ENCODE measurements around the gene NR5A2.

Gene NR5A2

GRCh38 chr1:200103966-200104583 lies 76.6 kb downstream of the NR5A2 start:
- H3K27me3 ChIP-seq (ENCODE audit: insufficient read depth, low read length), result no peaks in the 10 kb centered on the region
- H3K27ac ChIP-seq (ENCODE audit: low read length), result no peak overlapping the region
- H3K9ac ChIP-seq (ENCODE audit: low read depth, low read length), result no peak overlapping the region
- no peaks in the 10 kb centered on the region for H3K9me3 ChIP-seq (ENCODE audit: insufficient read depth, low read depth, low read length)
- no peak overlapping the region for H3K4me3 ChIP-seq (ENCODE audit: low read length)
- 0 out of 2 replicates have a peak, but pooled peaks cover 3% of the 10 kb centered on the region for H3K4me1 ChIP-seq (ENCODE audit: insufficient read depth, low read length)
- no peaks in the 10 kb centered on the region for H3K36me3 ChIP-seq (ENCODE audit: insufficient read depth, low read depth, low read length)

GRCh38 chr1:200107004-200107470 lies 79.5 kb downstream of the NR5A2 start:
- Histone ChIP-seq H3K27me3 (ENCODE audit: insufficient read depth, low read length) (no peaks in the 10 kb centered on the region), H3K27ac (ENCODE audit: low read length) (no peak overlapping the region), H3K4me1 (ENCODE audit: insufficient read depth, low read length) (0 out of 2 replicates have a peak, but pooled peaks cover 3% of the 10 kb centered on the region), H3K36me3 (ENCODE audit: insufficient read depth, low read depth, low read length) (no peaks in the 10 kb centered on the region), H3K9ac (ENCODE audit: low read depth, low read length) (no peak overlapping the region), H3K9me3 (ENCODE audit: insufficient read depth, low read depth, low read length) (no peaks in the 10 kb centered on the region), H3K4me3 (ENCODE audit: low read length) (no peak overlapping the region)

- H3K9me3 ChIP-seq (ENCODE audit: insufficient read depth, low read depth, low read length), result no peaks in the 10 kb centered on the region
- H3K4me1 ChIP-seq (ENCODE audit: insufficient read depth, low read length), result 0 out of 2 replicates have a peak, but pooled peaks cover 3% of the 10 kb centered on the region
- no peak overlapping the region for H3K4me3 ChIP-seq (ENCODE audit: low read length)
- no peak overlapping the region for H3K27ac ChIP-seq (ENCODE audit: low read length)
- H3K27me3 ChIP-seq (ENCODE audit: insufficient read depth, low read length), result no peaks in the 10 kb centered on the region
- no peak overlapping the region for H3K9ac ChIP-seq (ENCODE audit: low read depth, low read length)
- no peaks in the 10 kb centered on the region for H3K36me3 ChIP-seq (ENCODE audit: insufficient read depth, low read depth, low read length)
These were observed 81.1 kb downstream of the NR5A2 start for GRCh38 chr1:200108659-200109058.

- H3K27ac ChIP-seq (ENCODE audit: low read length), result no peak overlapping the region
- H3K4me3 ChIP-seq (ENCODE audit: low read length), result no peak overlapping the region
- no peaks in the 10 kb centered on the region for H3K36me3 ChIP-seq (ENCODE audit: insufficient read depth, low read depth, low read length)
- 0 out of 2 replicates have a peak, but pooled peaks cover 3% of the 10 kb centered on the region for H3K4me1 ChIP-seq (ENCODE audit: insufficient read depth, low read length)
- no peaks in the 10 kb centered on the region for H3K9me3 ChIP-seq (ENCODE audit: insufficient read depth, low read depth, low read length)
- no peaks in the 10 kb centered on the region for H3K27me3 ChIP-seq (ENCODE audit: insufficient read depth, low read length)
- no peak overlapping the region for H3K9ac ChIP-seq (ENCODE audit: low read depth, low read length)
These were observed 84.8 kb downstream of the NR5A2 start for GRCh38 chr1:200112290-200112689.

- no peaks in the 10 kb centered on the region for H3K4me1 ChIP-seq (ENCODE audit: insufficient read depth, low read length)
- no peak overlapping the region for H3K4me3 ChIP-seq (ENCODE audit: low read length)
- no peaks in the 10 kb centered on the region for H3K36me3 ChIP-seq (ENCODE audit: insufficient read depth, low read depth, low read length)
- H3K27ac ChIP-seq (ENCODE audit: low read length), result no peak overlapping the region
- no peaks in the 10 kb centered on the region for H3K9me3 ChIP-seq (ENCODE audit: insufficient read depth, low read depth, low read length)
- no peak overlapping the region for H3K9ac ChIP-seq (ENCODE audit: low read depth, low read length)
- H3K27me3 ChIP-seq (ENCODE audit: insufficient read depth, low read length), result no peaks in the 10 kb centered on the region
These were observed 88.0 kb downstream of the NR5A2 start for GRCh38 chr1:200115532-200115931.

GRCh38 chr1:200116324-200116723 lies 88.8 kb downstream of the NR5A2 start:
- no peaks in the 10 kb centered on the region for H3K36me3 ChIP-seq (ENCODE audit: insufficient read depth, low read depth, low read length)
- no peak overlapping the region for H3K9ac ChIP-seq (ENCODE audit: low read depth, low read length)
- H3K27ac ChIP-seq (ENCODE audit: low read length), result no peak overlapping the region
- H3K27me3 ChIP-seq (ENCODE audit: insufficient read depth, low read length), result no peaks in the 10 kb centered on the region
- H3K4me1 ChIP-seq (ENCODE audit: insufficient read depth, low read length), result no peaks in the 10 kb centered on the region
- no peak overlapping the region for H3K4me3 ChIP-seq (ENCODE audit: low read length)
- H3K9me3 ChIP-seq (ENCODE audit: insufficient read depth, low read depth, low read length), result no peaks in the 10 kb centered on the region

GRCh38 chr1:200118779-200119505 lies 91.4 kb downstream of the NR5A2 start:
- Histone ChIP-seq H3K27ac (ENCODE audit: low read length) (no peak overlapping the region), H3K27me3 (ENCODE audit: insufficient read depth, low read length) (no peaks in the 10 kb centered on the region), H3K4me3 (ENCODE audit: low read length) (no peak overlapping the region), H3K9me3 (ENCODE audit: insufficient read depth, low read depth, low read length) (no peaks in the 10 kb centered on the region), H3K4me1 (ENCODE audit: insufficient read depth, low read length) (no peaks in the 10 kb centered on the region), H3K9ac (ENCODE audit: low read depth, low read length) (no peak overlapping the region), H3K36me3 (ENCODE audit: insufficient read depth, low read depth, low read length) (no peaks in the 10 kb centered on the region)

- no peaks in the 10 kb centered on the region for H3K9me3 ChIP-seq (ENCODE audit: insufficient read depth, low read depth, low read length)
- no peaks in the 10 kb centered on the region for H3K36me3 ChIP-seq (ENCODE audit: insufficient read depth, low read depth, low read length)
- H3K27ac ChIP-seq (ENCODE audit: low read length), result no peak overlapping the region
- no peaks in the 10 kb centered on the region for H3K27me3 ChIP-seq (ENCODE audit: insufficient read depth, low read length)
- no peaks in the 10 kb centered on the region for H3K4me1 ChIP-seq (ENCODE audit: insufficient read depth, low read length)
- H3K4me3 ChIP-seq (ENCODE audit: low read length), result no peak overlapping the region
- no peak overlapping the region for H3K9ac ChIP-seq (ENCODE audit: low read depth, low read length)
These were observed 93.9 kb downstream of the NR5A2 start for GRCh38 chr1:200121421-200121820.

- no peak overlapping the region for H3K4me3 ChIP-seq (ENCODE audit: low read length)
- no peak overlapping the region for H3K27ac ChIP-seq (ENCODE audit: low read length)
- H3K4me1 ChIP-seq (ENCODE audit: insufficient read depth, low read length), result peaks cover 7% of the 10 kb centered on the region
- H3K36me3 ChIP-seq (ENCODE audit: insufficient read depth, low read depth, low read length), result no peaks in the 10 kb centered on the region
- H3K9ac ChIP-seq (ENCODE audit: low read depth, low read length), result no peak overlapping the region
- no peaks in the 10 kb centered on the region for H3K9me3 ChIP-seq (ENCODE audit: insufficient read depth, low read depth, low read length)
- H3K27me3 ChIP-seq (ENCODE audit: insufficient read depth, low read length), result no peaks in the 10 kb centered on the region
These were observed 96.8 kb downstream of the NR5A2 start for GRCh38 chr1:200124309-200124708.

GRCh38 chr1:200128081-200128480 lies 100.6 kb downstream of the NR5A2 start:
- H3K36me3 ChIP-seq (ENCODE audit: insufficient read depth, low read depth, low read length), result no peaks in the 10 kb centered on the region
- no peaks in the 10 kb centered on the region for H3K27me3 ChIP-seq (ENCODE audit: insufficient read depth, low read length)
- H3K4me3 ChIP-seq (ENCODE audit: low read length), result no peak overlapping the region
- H3K4me1 ChIP-seq (ENCODE audit: insufficient read depth, low read length), result peaks cover 23% of the 10 kb centered on the region
- no peak overlapping the region for H3K27ac ChIP-seq (ENCODE audit: low read length)
- no peaks in the 10 kb centered on the region for H3K9me3 ChIP-seq (ENCODE audit: insufficient read depth, low read depth, low read length)
- H3K9ac ChIP-seq (ENCODE audit: low read depth, low read length), result no peak overlapping the region

GRCh38 chr1:200128944-200129879 lies 101.7 kb downstream of the NR5A2 start:
- peak overlapping the region; percentile 69 for H3K27ac ChIP-seq (ENCODE audit: low read length)
- no peaks in the 10 kb centered on the region for H3K9me3 ChIP-seq (ENCODE audit: insufficient read depth, low read depth, low read length)

More at GRCh38 chr1:200128944-200129879, 101.7 kb downstream of the NR5A2 start:
- Histone ChIP-seq H3K4me1 (ENCODE audit: insufficient read depth, low read length) (peaks cover 23% of the 10 kb centered on the region), H3K9ac (ENCODE audit: low read depth, low read length) (peak overlapping the region; percentile 39; the same call in 1 of the 2 replicates), H3K27me3 (ENCODE audit: insufficient read depth, low read length) (no peaks in the 10 kb centered on the region), H3K36me3 (ENCODE audit: insufficient read depth, low read depth, low read length) (no peaks in the 10 kb centered on the region), H3K4me3 (ENCODE audit: low read length) (peak overlapping the region; percentile 31; the same call in 1 of the 2 replicates)
